BLaER1 treated with 17β-estradiol and CSF1 and Interleukin-3, amounts not matched to agents 10 nM and 100 nM (cell line): ENCODE data around the gene LIPE.
"Not testable (repeated sequence)": the region's sequence is repeated elsewhere in the genome, so short reads cannot be mapped to it uniquely, and the experiment has no call there.

Experiments
- H3K27ac ChIP-seq, 11 experiments: shearing (Covaris generic); formaldehyde crosslinking; 2 replicates each; pipeline ENCODE4 v1.8.1; 2022
- H3K27me3 ChIP-seq, 11 experiments: shearing (Covaris generic); formaldehyde crosslinking; 2 replicates each; pipeline ENCODE4 v1.8.1; 2022
- H3K36me3 ChIP-seq, 11 experiments: shearing (Covaris generic); formaldehyde crosslinking; 2 replicates each; pipeline ENCODE4 v1.8.1; 2022
- H3K4me1 ChIP-seq, 10 experiments: shearing (Covaris generic); formaldehyde crosslinking; 2 replicates each; pipeline ENCODE4 v1.8.1; 2022
- H3K4me2 ChIP-seq, 11 experiments: shearing (Covaris generic); formaldehyde crosslinking; 2 replicates each; pipeline ENCODE4 v1.8.1; 2022
- H3K4me3 ChIP-seq, 10 experiments: shearing (Covaris generic); formaldehyde crosslinking; 2 replicates each; pipeline ENCODE4 v1.8.1; 2022
- H3K9ac ChIP-seq, 11 experiments: shearing (Covaris generic); formaldehyde crosslinking; 2 replicates each; pipeline ENCODE4 v1.8.1; 2022
- H3K9me3 ChIP-seq, 11 experiments: shearing (Covaris generic); formaldehyde crosslinking; replicated peaks in 1 of 11; 2 replicates each; pipeline ENCODE4 v1.8.1; 2022
- H4K20me1 ChIP-seq, 11 experiments: shearing (Covaris generic); formaldehyde crosslinking; 2 replicates each; pipeline ENCODE4 v1.8.1; 2022
- Cebpa-rat ChIP-seq, 11 experiments: shearing (Covaris generic); IDR thresholded peaks; 2 replicates each; pipeline ENCODE4 v1.8.1; 2022

Gene LIPE

GRCh38 chr19:42459926-42460325 lies 32.7 kb upstream of the LIPE start:
- Histone ChIP-seq H3K4me3 (no peak overlapping the region), H3K9me3 (0 out of 22 replicates have a peak, but pooled peaks cover 0 to 5% (median 0%) of the 10 kb centered on the region in 11 experiments), H3K27me3 (no peaks in the 10 kb centered on the region), H4K20me1 (no peaks in the 10 kb centered on the region), H3K4me1 (peaks cover 17 to 80% (median 56%) of the 10 kb centered on the region in 10 experiments), H3K27ac (peak overlapping the region in 4 of 11 experiments; percentile 3 to 44 (median 23); a peak in 4 of 22 replicates), H3K9ac (no peak overlapping the region), H3K4me2 (peak overlapping the region in 6 of 11 experiments; percentile 5 to 55 (median 39); a peak in 12 of 22 replicates), H3K36me3 (no peaks in the 10 kb centered on the region)
- TF ChIP-seq Cebpa-rat (IDR thresholded peaks at IDR 0.05), result no peak

GRCh38 chr19:42455621-42456081 lies 28.5 kb upstream of the LIPE start:
- TF ChIP-seq Cebpa-rat (IDR thresholded peaks at IDR 0.05), result no peak
- H3K4me1 ChIP-seq, result peaks cover 41 to 82% (median 71%) of the 10 kb centered on the region in 10 experiments
- H3K27me3 ChIP-seq, result peaks cover 0 to 13% (median 0%) of the 10 kb centered on the region in 11 experiments; a peak in 2 of 22 replicates
- H3K9ac ChIP-seq, result no peak overlapping the region
- no peak overlapping the region for H3K4me3 ChIP-seq
- H3K4me2 ChIP-seq, result peak overlapping the region; percentile 55 to 92 (median 84)
- no peaks in the 10 kb centered on the region for H4K20me1 ChIP-seq
- no peaks in the 10 kb centered on the region for H3K36me3 ChIP-seq
- H3K9me3 ChIP-seq, result no peaks in the 10 kb centered on the region
- peak overlapping the region in 5 of 11 experiments; percentile 13 to 81 (median 29); a peak in 9 of 22 replicates for H3K27ac ChIP-seq

GRCh38 chr19:42455086-42455485 lies 27.9 kb upstream of the LIPE start:
- H3K9ac ChIP-seq, result no peak overlapping the region
- peaks cover 0 to 13% (median 0%) of the 10 kb centered on the region in 11 experiments; a peak in 2 of 22 replicates for H3K27me3 ChIP-seq
- H3K4me2 ChIP-seq, result peak overlapping the region; percentile 55 to 92 (median 84); a peak in 21 of 22 replicates
- TF ChIP-seq Cebpa-rat (IDR thresholded peaks at IDR 0.05), result no peak
- peaks cover 44 to 83% (median 72%) of the 10 kb centered on the region in 10 experiments for H3K4me1 ChIP-seq
- H3K9me3 ChIP-seq, result no peaks in the 10 kb centered on the region
- H3K4me3 ChIP-seq, result no peak overlapping the region
- H3K27ac ChIP-seq, result peak overlapping the region in 5 of 11 experiments; percentile 7 to 81 (median 75); a peak in 7 of 22 replicates
- no peaks in the 10 kb centered on the region for H4K20me1 ChIP-seq
- H3K36me3 ChIP-seq, result no peaks in the 10 kb centered on the region

GRCh38 chr19:42452590-42452989 lies 25.4 kb upstream of the LIPE start:
- Histone ChIP-seq H3K4me1 (peaks cover 44 to 78% (median 68%) of the 10 kb centered on the region in 10 experiments), H3K9ac (peak overlapping the region in 8 of 11 experiments; percentile 40 to 72 (median 64); a peak in 14 of 22 replicates), H3K9me3 (no peaks in the 10 kb centered on the region), H4K20me1 (no peaks in the 10 kb centered on the region), H3K4me3 (peak overlapping the region in 6 of 10 experiments; percentile 16 to 32 (median 23); a peak in 6 of 20 replicates), H3K36me3 (no peaks in the 10 kb centered on the region), H3K4me2 (peak overlapping the region; percentile 61 to 92 (median 84)), H3K27ac (peak overlapping the region in 9 of 11 experiments; percentile 9 to 85 (median 80); a peak in 17 of 22 replicates), H3K27me3 (peaks cover 0 to 14% (median 0%) of the 10 kb centered on the region in 11 experiments; a peak in 2 of 22 replicates)
- TF ChIP-seq Cebpa-rat (IDR thresholded peaks at IDR 0.05), result no peak

- H3K4me1 ChIP-seq, result peaks cover 34 to 60% (median 56%) of the 10 kb centered on the region in 10 experiments
- no peak overlapping the region for H3K4me3 ChIP-seq
- TF ChIP-seq Cebpa-rat (IDR thresholded peaks at IDR 0.05), result no peak
- H3K36me3 ChIP-seq, result no peaks in the 10 kb centered on the region
- no peaks in the 10 kb centered on the region for H4K20me1 ChIP-seq
- peak overlapping the region in 3 of 11 experiments; percentile 22 to 71 (median 29); a peak in 6 of 22 replicates for H3K9ac ChIP-seq
- peak overlapping the region in 6 of 11 experiments; percentile 20 to 85 (median 80); a peak in 7 of 22 replicates for H3K27ac ChIP-seq
- no peaks in the 10 kb centered on the region for H3K9me3 ChIP-seq
- peaks cover 0 to 19% (median 0%) of the 10 kb centered on the region in 11 experiments; a peak in 2 of 22 replicates for H3K27me3 ChIP-seq
- peak overlapping the region; percentile 4 to 92 (median 84); a peak in 20 of 22 replicates for H3K4me2 ChIP-seq
Observed at GRCh38 chr19:42450314-42450934, 23.2 kb upstream of the LIPE start.

GRCh38 chr19:42448306-42448705 lies 21.1 kb upstream of the LIPE start:
- not testable (repeated sequence) for H4K20me1 ChIP-seq, H3K4me2 ChIP-seq, H3K27ac ChIP-seq, H3K9me3 ChIP-seq, H3K36me3 ChIP-seq, H3K9ac ChIP-seq, H3K4me3 ChIP-seq
- peaks cover 24 to 38% (median 35%) of the 10 kb centered on the region in 10 experiments for H3K4me1 ChIP-seq
- H3K27me3 ChIP-seq, result peaks cover 0 to 14% (median 0%) of the 10 kb centered on the region in 11 experiments; a peak in 2 of 22 replicates

GRCh38 chr19:42445948-42446347 lies 18.8 kb upstream of the LIPE start:
- Histone ChIP-seq H3K9me3 (no peaks in the 10 kb centered on the region), H3K27ac (no peak overlapping the region), H3K4me2 (no peak overlapping the region), H3K4me1 (peaks cover 11 to 23% (median 19%) of the 10 kb centered on the region in 10 experiments), H4K20me1 (peaks cover 0 to 3% (median 0%) of the 10 kb centered on the region in 11 experiments; a peak in 5 of 22 replicates), H3K4me3 (no peak overlapping the region), H3K9ac (no peak overlapping the region; a peak in 1 of 22 replicates), H3K36me3 (no peaks in the 10 kb centered on the region), H3K27me3 (peaks cover 0 to 7% (median 0%) of the 10 kb centered on the region in 11 experiments; a peak in 2 of 22 replicates)
- TF ChIP-seq Cebpa-rat (IDR thresholded peaks at IDR 0.05), result no peak

GRCh38 chr19:42443944-42444398 lies 16.8 kb upstream of the LIPE start:
- Histone ChIP-seq H3K4me3 (no peak overlapping the region), H3K27me3 (peaks cover 0 to 7% (median 0%) of the 10 kb centered on the region in 11 experiments; a peak in 1 of 22 replicates), H3K9ac (no peak overlapping the region), H3K4me2 (no peak overlapping the region), H3K27ac (no peak overlapping the region), H4K20me1 (peaks cover 0 to 8% (median 0%) of the 10 kb centered on the region in 11 experiments; a peak in 5 of 22 replicates), H3K36me3 (no peaks in the 10 kb centered on the region), H3K4me1 (peaks cover 12 to 16% (median 14%) of the 10 kb centered on the region in 10 experiments), H3K9me3 (no peaks in the 10 kb centered on the region)
- TF ChIP-seq Cebpa-rat (IDR thresholded peaks at IDR 0.05), result no peak

- no peaks in the 10 kb centered on the region for H3K36me3 ChIP-seq
- no peak within 1 kb of the TSS for H3K27ac ChIP-seq
- no peak within 1 kb of the TSS; a peak in 2 of 22 replicates for H3K4me2 ChIP-seq
- TF ChIP-seq Cebpa-rat (IDR thresholded peaks at IDR 0.05), result 0 out of 22 replicates have a peak, but pooled peaks of 1 of the 11 experiments have one; percentile 8
- no peak within 1 kb of the TSS for H3K4me3 ChIP-seq
- H3K9me3 ChIP-seq, result no peaks in the 10 kb centered on the region
- no peak within 1 kb of the TSS for H3K9ac ChIP-seq
- H3K4me1 ChIP-seq, result peaks cover 12 to 22% (median 16%) of the 10 kb centered on the region in 10 experiments
- H3K27me3 ChIP-seq, result peaks cover 0 to 5% (median 0%) of the 10 kb centered on the region in 11 experiments; a peak in 1 of 22 replicates
- H4K20me1 ChIP-seq, result peaks cover 0 to 8% (median 0%) of the 10 kb centered on the region in 11 experiments; a peak in 5 of 22 replicates
Observed at GRCh38 chr19:42442833-42443232, 15.6 kb upstream of the LIPE start, which contains the start of gene CXCL17. TSS of gene CXCL17 (minus strand) at chr19:42442946. CDS start at chr19:42442832, 114 bp downstream.
